ENCODE results near the gene TGM6. TPM values are rescaled to one million over a fixed set of nuclear protein-coding genes. Genes with fewer than 3 reads are reported as not detected.

TGM6 gene
- polyA plus RNA-seq, 1 donor = not detected

- WGBS (ENCODE audit: insufficient coverage, low lambda C conversion rate) = 100% methylated on average over 1 of the region's 1 CpG
- Histone ChIP-seq H3K27me3 (ENCODE audit: control insufficient read depth, insufficient read depth, low read length) (peaks cover 2% of the 10 kb centered on the region), H3K4me1 (ENCODE audit: control insufficient read depth, insufficient read depth, low read length) (no peaks in the 10 kb centered on the region), H3K36me3 (ENCODE audit: control insufficient read depth, insufficient read depth, low read length) (no peaks in the 10 kb centered on the region), H3K4me3 (ENCODE audit: low read length) (no peak overlapping the region), H3K27ac (ENCODE audit: low read length) (no peak overlapping the region), H3K9me3 (ENCODE audit: control insufficient read depth, low read depth, low read length) (no peaks in the 10 kb centered on the region)
- no peak for DNase-seq
These were observed 68.7 kb downstream of the TGM6 start for GRCh38 chr20:2449386-2449785.

GRCh38 chr20:2451422-2451821, 70.7 kb downstream of the TGM6 start:
- no peak overlapping the region for H3K27ac ChIP-seq (ENCODE audit: low read length)
- no peaks in the 10 kb centered on the region for H3K36me3 ChIP-seq (ENCODE audit: control insufficient read depth, insufficient read depth, low read length)
- H3K4me1 ChIP-seq (ENCODE audit: control insufficient read depth, insufficient read depth, low read length) = no peaks in the 10 kb centered on the region
- H3K27me3 ChIP-seq (ENCODE audit: control insufficient read depth, insufficient read depth, low read length) = peaks cover 2% of the 10 kb centered on the region
- no peak for DNase-seq
- no peaks in the 10 kb centered on the region for H3K9me3 ChIP-seq (ENCODE audit: control insufficient read depth, low read depth, low read length)
- H3K4me3 ChIP-seq (ENCODE audit: low read length) = no peak overlapping the region
- no CpG with 5 or more reads among the region's 5 CpGs for WGBS (ENCODE audit: insufficient coverage, low lambda C conversion rate)

- DNase-seq = peak; percentile 46 to 49
- H3K4me3 ChIP-seq (ENCODE audit: low read length) = no peak overlapping the region
These were observed 71.4 kb downstream of the TGM6 start for GRCh38 chr20:2451939-2452732.

GRCh38 chr20:2453792-2454191, 73.1 kb downstream of the TGM6 start:
- no peak overlapping the region for H3K4me3 ChIP-seq (ENCODE audit: low read length)
- no peaks in the 10 kb centered on the region for H3K36me3 ChIP-seq (ENCODE audit: control insufficient read depth, insufficient read depth, low read length)
- DNase-seq = no peak
- WGBS (ENCODE audit: insufficient coverage, low lambda C conversion rate) = no CpG with 5 or more reads among the region's 3 CpGs
- no peaks in the 10 kb centered on the region for H3K4me1 ChIP-seq (ENCODE audit: control insufficient read depth, insufficient read depth, low read length)
- H3K9me3 ChIP-seq (ENCODE audit: control insufficient read depth, low read depth, low read length) = no peaks in the 10 kb centered on the region
- peaks cover 2% of the 10 kb centered on the region for H3K27me3 ChIP-seq (ENCODE audit: control insufficient read depth, insufficient read depth, low read length)
- no peak overlapping the region for H3K27ac ChIP-seq (ENCODE audit: low read length)

More at GRCh38 chr20:2451939-2452732, 71.4 kb downstream of the TGM6 start:
- Histone ChIP-seq H3K27me3 (ENCODE audit: control insufficient read depth, insufficient read depth, low read length) (peaks cover 2% of the 10 kb centered on the region), H3K36me3 (ENCODE audit: control insufficient read depth, insufficient read depth, low read length) (no peaks in the 10 kb centered on the region), H3K27ac (ENCODE audit: low read length) (no peak overlapping the region), H3K4me1 (ENCODE audit: control insufficient read depth, insufficient read depth, low read length) (no peaks in the 10 kb centered on the region), H3K9me3 (ENCODE audit: control insufficient read depth, low read depth, low read length) (no peaks in the 10 kb centered on the region)
- 76% methylated on average over 4 of the region's 8 CpGs for WGBS (ENCODE audit: insufficient coverage, low lambda C conversion rate)

GRCh38 chr20:2455771-2456497, 75.2 kb downstream of the TGM6 start:
- DNase-seq = no peak
- WGBS (ENCODE audit: insufficient coverage, low lambda C conversion rate) = no CpG with 5 or more reads among the region's 2 CpGs
- H3K27me3 ChIP-seq (ENCODE audit: control insufficient read depth, insufficient read depth, low read length) = no peaks in the 10 kb centered on the region
- H3K27ac ChIP-seq (ENCODE audit: low read length) = no peak overlapping the region
- H3K36me3 ChIP-seq (ENCODE audit: control insufficient read depth, insufficient read depth, low read length) = peaks cover 14% of the 10 kb centered on the region
- no peak overlapping the region for H3K4me3 ChIP-seq (ENCODE audit: low read length)
- no peaks in the 10 kb centered on the region for H3K9me3 ChIP-seq (ENCODE audit: control insufficient read depth, low read depth, low read length)
- no peaks in the 10 kb centered on the region for H3K4me1 ChIP-seq (ENCODE audit: control insufficient read depth, insufficient read depth, low read length)

- Histone ChIP-seq H3K27ac (ENCODE audit: low read length) (no peak overlapping the region), H3K27me3 (ENCODE audit: control insufficient read depth, insufficient read depth, low read length) (no peaks in the 10 kb centered on the region), H3K4me3 (ENCODE audit: low read length) (no peak overlapping the region), H3K9me3 (ENCODE audit: control insufficient read depth, low read depth, low read length) (no peaks in the 10 kb centered on the region), H3K36me3 (ENCODE audit: control insufficient read depth, insufficient read depth, low read length) (peaks cover 44% of the 10 kb centered on the region), H3K4me1 (ENCODE audit: control insufficient read depth, insufficient read depth, low read length) (no peaks in the 10 kb centered on the region)
- no peak for DNase-seq
- WGBS (ENCODE audit: insufficient coverage, low lambda C conversion rate) = no CpG with 5 or more reads among the region's 3 CpGs
These were observed 78.3 kb downstream of the TGM6 start for GRCh38 chr20:2458919-2459499.

- Histone ChIP-seq H3K4me1 (ENCODE audit: control insufficient read depth, insufficient read depth, low read length) (no peaks in the 10 kb centered on the region), H3K27me3 (ENCODE audit: control insufficient read depth, insufficient read depth, low read length) (no peaks in the 10 kb centered on the region), H3K4me3 (ENCODE audit: low read length) (no peak overlapping the region), H3K27ac (ENCODE audit: low read length) (no peak overlapping the region), H3K9me3 (ENCODE audit: control insufficient read depth, low read depth, low read length) (no peaks in the 10 kb centered on the region), H3K36me3 (ENCODE audit: control insufficient read depth, insufficient read depth, low read length) (peaks cover 54% of the 10 kb centered on the region)
- no CpG with 5 or more reads among the region's 1 CpG for WGBS (ENCODE audit: insufficient coverage, low lambda C conversion rate)
- DNase-seq = no peak
These were observed 79.5 kb downstream of the TGM6 start for GRCh38 chr20:2459981-2460751.

GRCh38 chr20:2460752-2461424, 80.2 kb downstream of the TGM6 start:
- H3K36me3 ChIP-seq (ENCODE audit: control insufficient read depth, insufficient read depth, low read length) = peaks cover 61% of the 10 kb centered on the region
- 63% methylated on average over 1 of the region's 4 CpGs for WGBS (ENCODE audit: insufficient coverage, low lambda C conversion rate)
- no peaks in the 10 kb centered on the region for H3K27me3 ChIP-seq (ENCODE audit: control insufficient read depth, insufficient read depth, low read length)
- H3K4me1 ChIP-seq (ENCODE audit: control insufficient read depth, insufficient read depth, low read length) = no peaks in the 10 kb centered on the region
- DNase-seq = no peak
- no peak overlapping the region for H3K27ac ChIP-seq (ENCODE audit: low read length)
- H3K9me3 ChIP-seq (ENCODE audit: control insufficient read depth, low read depth, low read length) = no peaks in the 10 kb centered on the region
- H3K4me3 ChIP-seq (ENCODE audit: low read length) = no peak overlapping the region

- Histone ChIP-seq H3K9me3 (ENCODE audit: control insufficient read depth, low read depth, low read length) (no peaks in the 10 kb centered on the region), H3K27me3 (ENCODE audit: control insufficient read depth, insufficient read depth, low read length) (no peaks in the 10 kb centered on the region), H3K4me1 (ENCODE audit: control insufficient read depth, insufficient read depth, low read length) (no peaks in the 10 kb centered on the region), H3K36me3 (ENCODE audit: control insufficient read depth, insufficient read depth, low read length) (peaks cover 75% of the 10 kb centered on the region), H3K4me3 (ENCODE audit: low read length) (no peak overlapping the region), H3K27ac (ENCODE audit: low read length) (no peak overlapping the region)
- WGBS (ENCODE audit: insufficient coverage, low lambda C conversion rate) = no CpG with 5 or more reads among the region's 3 CpGs
- no peak for DNase-seq
These were observed 81.8 kb downstream of the TGM6 start for GRCh38 chr20:2462484-2462883.

All from large intestine (tissue), 3 donors.